ENCODE measurements around the gene LEKR1. TPM values are rescaled to one million over a fixed set of nuclear protein-coding genes. Genes with fewer than 3 reads are reported as not detected.

LEKR1 gene
- total RNA-seq, 2 donors from 2014 or later = 0.99 to 1.3 TPM

DNA sequence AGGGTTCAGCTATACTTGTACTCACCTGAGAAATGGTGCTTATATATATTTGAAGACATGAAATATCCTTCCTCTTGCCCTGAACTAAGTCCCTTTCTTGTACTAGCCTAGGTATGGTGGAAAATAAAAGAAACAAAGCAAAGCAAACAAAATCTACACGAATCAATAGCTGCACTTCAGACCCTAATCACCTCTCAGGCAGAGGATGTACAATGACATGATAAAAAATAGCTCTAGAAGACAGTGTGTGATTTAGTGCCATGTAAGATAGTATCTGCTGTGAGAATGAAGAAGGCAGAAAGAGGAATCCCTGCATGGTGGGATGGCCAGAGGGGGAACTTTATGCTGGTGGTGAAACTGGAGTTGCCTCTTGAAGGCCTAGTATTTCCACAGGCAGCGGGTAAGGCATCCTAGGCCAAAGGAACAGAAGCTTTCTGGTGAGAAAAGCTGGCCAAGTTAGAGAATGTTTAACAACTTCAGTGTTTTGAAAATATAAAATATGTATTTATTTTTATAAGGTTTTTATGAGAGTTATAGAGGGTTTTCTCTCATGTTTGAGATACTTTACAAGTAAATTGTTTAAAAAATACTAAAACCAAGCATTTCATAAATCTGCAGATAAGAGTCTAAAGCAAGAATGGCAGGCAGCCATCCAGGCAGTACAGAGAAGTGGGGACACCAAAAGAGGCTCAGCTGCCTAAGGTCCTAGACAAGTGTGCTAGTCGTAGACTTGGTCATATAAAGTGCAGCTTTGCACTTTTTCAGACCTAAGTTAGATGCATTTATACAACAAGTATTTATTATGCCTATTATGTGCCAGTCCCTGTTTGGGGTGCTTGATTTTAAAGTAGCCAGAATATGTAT is 14.9 kb downstream of the LEKR1 start:
- intact Hi-C loops (cut with DNase I) = no loop called here
- Histone ChIP-seq H3K9me3 (no peaks in the 10 kb centered on the region), H3K4me3 (no peak overlapping the region), H3K27me3 (no peaks in the 10 kb centered on the region), H3K4me1 (no peaks in the 10 kb centered on the region), H3K36me3 (replicated peaks in 1 of 2; ENCODE audit: insufficient read depth in 1 of 2, low read depth in 2 of 2) (no peaks in the 10 kb centered on the region), H3K27ac (no peak overlapping the region)
- no peak for ATAC-seq
- 66 to 68% methylated on average over 3 of the region's 3 CpGs for WGBS, 2 donors
- no peak for TF ChIP-seq POLR2A (IDR thresholded peaks at IDR 0.05)
- TF ChIP-seq, protein P1, sequence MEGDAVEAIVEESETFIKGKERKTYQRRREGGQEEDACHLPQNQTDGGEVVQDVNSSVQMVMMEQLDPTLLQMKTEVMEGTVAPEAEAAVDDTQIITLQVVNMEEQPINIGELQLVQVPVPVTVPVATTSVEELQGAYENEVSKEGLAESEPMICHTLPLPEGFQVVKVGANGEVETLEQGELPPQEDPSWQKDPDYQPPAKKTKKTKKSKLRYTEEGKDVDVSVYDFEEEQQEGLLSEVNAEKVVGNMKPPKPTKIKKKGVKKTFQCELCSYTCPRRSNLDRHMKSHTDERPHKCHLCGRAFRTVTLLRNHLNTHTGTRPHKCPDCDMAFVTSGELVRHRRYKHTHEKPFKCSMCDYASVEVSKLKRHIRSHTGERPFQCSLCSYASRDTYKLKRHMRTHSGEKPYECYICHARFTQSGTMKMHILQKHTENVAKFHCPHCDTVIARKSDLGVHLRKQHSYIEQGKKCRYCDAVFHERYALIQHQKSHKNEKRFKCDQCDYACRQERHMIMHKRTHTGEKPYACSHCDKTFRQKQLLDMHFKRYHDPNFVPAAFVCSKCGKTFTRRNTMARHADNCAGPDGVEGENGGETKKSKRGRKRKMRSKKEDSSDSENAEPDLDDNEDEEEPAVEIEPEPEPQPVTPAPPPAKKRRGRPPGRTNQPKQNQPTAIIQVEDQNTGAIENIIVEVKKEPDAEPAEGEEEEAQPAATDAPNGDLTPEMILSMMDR (IDR thresholded peaks at IDR 0.05) = no peak
- DNase-seq = no peak

DNA sequence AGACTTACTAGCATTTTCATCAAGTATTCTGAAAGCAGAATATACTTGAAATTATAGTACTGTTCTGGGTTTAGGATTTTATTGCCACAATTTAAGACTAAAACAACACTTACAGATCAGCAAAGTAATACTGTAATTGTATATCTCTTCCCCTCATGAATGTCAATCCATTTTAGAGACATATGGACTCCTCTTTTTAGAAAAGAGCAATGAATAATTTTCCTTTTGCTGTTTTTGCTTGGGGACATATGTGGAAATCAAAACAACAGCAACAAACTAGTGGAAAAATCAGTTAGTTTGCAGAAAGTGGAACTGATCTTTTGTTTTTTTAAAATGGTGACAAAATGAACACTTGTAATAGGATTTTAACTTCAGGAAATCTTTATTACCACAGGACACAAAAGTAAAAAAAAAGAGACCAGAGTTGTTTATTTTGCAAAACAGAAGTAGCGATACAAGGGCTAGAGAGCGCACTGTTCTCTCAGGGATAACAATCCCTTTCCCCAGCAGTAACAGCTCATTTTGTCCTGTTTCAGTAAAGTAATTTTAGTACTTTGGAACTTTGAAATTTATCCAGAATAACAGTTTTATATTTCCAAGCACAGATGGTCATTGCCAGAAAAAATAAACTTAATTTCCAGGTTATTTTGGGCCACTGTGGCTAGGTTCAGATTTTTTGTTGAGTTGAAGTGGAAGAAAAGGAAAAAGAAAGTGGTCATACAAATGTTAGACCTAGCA is 17.1 kb downstream of the LEKR1 start:
- H3K36me3 ChIP-seq (replicated peaks in 1 of 2; ENCODE audit: insufficient read depth in 1 of 2, low read depth in 2 of 2) = no peaks in the 10 kb centered on the region
- H3K27ac ChIP-seq = no peak overlapping the region
- H3K4me1 ChIP-seq = no peaks in the 10 kb centered on the region
- ATAC-seq (no peak), DNase-seq (no peak)
- H3K27me3 ChIP-seq = no peaks in the 10 kb centered on the region
- intact Hi-C loops (cut with DNase I) = no loop called here
- WGBS, 2 donors = 78 to 82% methylated on average over 2 of the region's 2 CpGs
- H3K9me3 ChIP-seq = no peaks in the 10 kb centered on the region
- H3K4me3 ChIP-seq = no peak overlapping the region
- no peak for TF ChIP-seq POLR2A (IDR thresholded peaks at IDR 0.05)
- TF ChIP-seq, protein P1 (IDR thresholded peaks at IDR 0.05) = no peak

DNA sequence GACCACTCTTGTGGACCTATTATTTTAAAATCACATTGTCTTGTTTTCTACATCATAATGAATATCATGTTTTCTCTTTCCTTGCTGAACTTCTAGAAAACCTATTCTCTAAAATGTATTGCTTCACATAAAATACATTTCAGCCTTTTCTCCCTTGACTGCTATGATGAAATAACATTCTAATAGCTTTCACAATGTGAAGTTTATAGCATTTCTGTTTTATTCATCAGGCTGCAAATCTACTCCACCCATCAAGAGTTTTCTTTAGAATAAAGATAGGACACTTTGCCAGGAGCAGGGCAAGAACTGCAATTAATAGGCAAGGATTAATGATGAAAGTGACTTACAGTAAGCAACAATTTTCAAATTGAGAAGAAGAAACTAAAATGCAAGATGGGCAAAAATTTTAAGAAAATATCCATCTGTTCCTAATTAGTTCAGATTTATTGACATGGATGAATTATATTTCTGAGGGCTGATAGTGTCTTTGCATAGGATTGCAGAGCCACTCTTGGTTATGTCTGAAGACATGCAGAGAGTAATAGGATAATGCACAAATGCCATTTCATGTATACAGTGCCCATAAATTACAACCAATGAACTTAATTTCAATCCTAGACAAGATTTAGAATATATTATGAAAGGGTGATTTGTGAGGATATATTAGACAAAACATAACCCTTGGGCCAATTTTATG is 21.7 kb downstream of the LEKR1 start:
- Histone ChIP-seq H3K27me3 (no peaks in the 10 kb centered on the region), H3K27ac (no peak overlapping the region), H3K4me3 (no peak overlapping the region), H3K9me3 (no peaks in the 10 kb centered on the region), H3K4me1 (no peaks in the 10 kb centered on the region), H3K36me3 (replicated peaks in 1 of 2; ENCODE audit: insufficient read depth in 1 of 2, low read depth in 2 of 2) (no peaks in the 10 kb centered on the region)
- ATAC-seq = no peak
- TF ChIP-seq, protein P1 (IDR thresholded peaks at IDR 0.05) = no peak
- no peak for TF ChIP-seq POLR2A (IDR thresholded peaks at IDR 0.05)
- DNase-seq = no peak
- intact Hi-C loops (cut with DNase I) = no loop called here

DNA sequence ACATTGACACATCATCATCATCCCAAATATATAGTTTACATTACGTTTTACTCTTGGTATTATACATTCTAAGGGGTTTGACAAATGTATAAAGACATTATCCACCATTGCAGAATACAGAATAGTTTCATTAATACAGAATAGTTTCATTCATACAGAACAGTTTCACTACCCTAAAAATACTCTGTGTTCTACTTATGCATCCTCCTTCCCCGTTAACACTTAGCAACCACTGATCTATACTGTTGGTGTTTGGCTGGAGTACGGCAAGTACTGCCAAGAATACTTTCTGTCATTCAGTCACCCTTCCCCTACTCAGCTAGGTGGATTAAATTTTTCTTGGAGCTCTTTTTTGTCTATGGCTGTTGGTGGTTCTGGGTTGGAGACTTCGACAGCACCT is 33.4 kb downstream of the LEKR1 start:
- H3K27me3 ChIP-seq = no peaks in the 10 kb centered on the region
- intact Hi-C loops (cut with DNase I) = no loop called here
- ATAC-seq = no peak
- WGBS, 2 donors = 87 to 93% methylated on average over 4 of the region's 4 CpGs
- no peak for DNase-seq
- no peak overlapping the region for H3K4me3 ChIP-seq
- no peak overlapping the region for H3K27ac ChIP-seq
- no peaks in the 10 kb centered on the region for H3K4me1 ChIP-seq
- TF ChIP-seq, protein P1 (IDR thresholded peaks at IDR 0.05) = no peak
- TF ChIP-seq POLR2A (IDR thresholded peaks at IDR 0.05) = no peak
- H3K36me3 ChIP-seq (replicated peaks in 1 of 2; ENCODE audit: insufficient read depth in 1 of 2, low read depth in 2 of 2) = no peaks in the 10 kb centered on the region
- H3K9me3 ChIP-seq = no peaks in the 10 kb centered on the region
